ENCODE results near the gene TARS3.

Gene TARS3

GRCh38 chr15:101623367-101624304 is 100.6 kb downstream of the TARS3 start:
- no peak for DNase-seq (ENCODE audit: low read depth)

- no peak for DNase-seq (ENCODE audit: low read depth)
Observed at GRCh38 chr15:101621961-101622360, 102.3 kb downstream of the TARS3 start.

GRCh38 chr15:101620671-101621070 is 103.6 kb downstream of the TARS3 start:
- DNase-seq (ENCODE audit: low read depth), result no peak

GRCh38 chr15:101619615-101619865 is 104.7 kb downstream of the TARS3 start:
- no peak for DNase-seq (ENCODE audit: low read depth)

GRCh38 chr15:101618851-101619614 is 105.2 kb downstream of the TARS3 start:
- no peak for DNase-seq (ENCODE audit: low read depth)

- no peak for DNase-seq (ENCODE audit: low read depth)
Observed at GRCh38 chr15:101618076-101618475, 106.2 kb downstream of the TARS3 start.

- no peak for DNase-seq (ENCODE audit: low read depth)
Observed at GRCh38 chr15:101617390-101617965, 106.8 kb downstream of the TARS3 start.

- peak; percentile 54 for DNase-seq (ENCODE audit: low read depth)
Observed at GRCh38 chr15:101615986-101616848, 108.1 kb downstream of the TARS3 start.

GRCh38 chr15:101615414-101615985 is 108.8 kb downstream of the TARS3 start:
- DNase-seq (ENCODE audit: low read depth), result peak; percentile 15

GRCh38 chr15:101614761-101615160 is 109.5 kb downstream of the TARS3 start:
- DNase-seq (ENCODE audit: low read depth), result no peak

GRCh38 chr15:101614001-101614585 is 110.2 kb downstream of the TARS3 start:
- no peak for DNase-seq (ENCODE audit: low read depth)

GRCh38 chr15:101613130-101614000 is 110.9 kb downstream of the TARS3 start:
- DNase-seq (ENCODE audit: low read depth), result no peak

- no peak for DNase-seq (ENCODE audit: low read depth)
Observed at GRCh38 chr15:101612676-101613075, 111.6 kb downstream of the TARS3 start.

GRCh38 chr15:101611580-101612299 is 112.5 kb downstream of the TARS3 start:
- no peak for DNase-seq (ENCODE audit: low read depth)

- no peak for DNase-seq (ENCODE audit: low read depth)
Observed at GRCh38 chr15:101611007-101611406, 113.3 kb downstream of the TARS3 start.

GRCh38 chr15:101610611-101611000 is 113.7 kb downstream of the TARS3 start:
- DNase-seq (ENCODE audit: low read depth), result no peak

GRCh38 chr15:101609742-101610610 is 114.3 kb downstream of the TARS3 start:
- DNase-seq (ENCODE audit: low read depth), result no peak

GRCh38 chr15:101608201-101608600 is 116.1 kb downstream of the TARS3 start:
- DNase-seq (ENCODE audit: low read depth), result no peak

- DNase-seq (ENCODE audit: low read depth), result no peak
Observed at GRCh38 chr15:101607108-101607507, 117.2 kb downstream of the TARS3 start.

All from GM04504 (cell line).